ENCODE measurements around the gene CBL. TPM values are rescaled to one million over a fixed set of nuclear protein-coding genes. Genes with fewer than 3 reads are reported as not detected.

The CBL gene
- total RNA-seq, 2 experiments from 2014 or later, result 27.0 to 27.5 TPM

DNA sequence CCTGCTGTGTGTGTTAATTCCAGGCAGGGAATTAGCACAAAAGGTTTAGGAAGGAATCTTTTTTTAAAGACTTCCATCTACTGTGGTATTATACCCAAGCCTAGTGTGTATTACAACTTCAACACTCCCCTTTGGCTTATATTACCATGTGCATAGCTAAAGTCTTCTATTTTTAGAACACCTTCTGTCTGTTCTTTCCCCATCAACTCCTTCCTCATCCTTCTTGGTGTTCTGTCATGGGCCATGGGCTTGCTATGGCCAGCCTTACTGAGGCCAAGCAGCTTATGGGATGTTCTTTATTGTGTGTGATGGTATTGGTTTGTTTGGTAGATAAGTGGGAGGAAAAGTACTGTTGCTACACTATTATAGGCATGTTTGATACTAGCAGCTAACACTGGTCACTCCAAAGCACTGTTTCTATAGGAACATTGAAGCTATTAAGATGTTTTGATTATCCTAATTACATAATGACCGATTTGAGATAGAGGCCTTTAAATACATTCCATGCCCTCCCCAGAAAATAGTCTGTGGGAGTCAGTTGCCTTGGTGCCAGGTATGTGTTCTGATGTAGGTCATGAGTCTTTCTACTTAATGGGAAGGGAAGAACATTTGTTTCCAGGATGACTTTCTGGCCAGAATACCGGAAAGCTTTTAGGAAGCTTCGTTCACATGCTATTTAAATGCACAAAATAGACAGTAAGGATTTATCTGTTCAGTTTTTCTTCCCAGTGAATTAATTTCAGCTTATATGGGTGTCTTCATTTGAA lies 94.2 kb downstream of the CBL start:
- intact Hi-C loops (cut with micrococcal nuclease), result no loop called here
- no peak for ATAC-seq
- H3K9me3 Mint-ChIP-seq, result no peaks in the 10 kb centered on the region
- ChIA-PET POLR2A (interaction anchor here (1.4 kb wide), 1 partner anchor 131 kb away, joined by 4 read pairs; no protein-coding TSS in a partner anchor), CTCF (interaction anchor here (0.9 to 1.6 kb wide), 7 partner anchors 17 to 94 kb away, joined by 3 to 6 read pairs (median 4); partner anchors contain the start of gene CBL)
- no peak for DNase-seq
- no peak overlapping the region for H3K27ac Mint-ChIP-seq
- H3K4me1 Mint-ChIP-seq (ENCODE audit: low read depth), result peaks cover 7% of the 10 kb centered on the region
- peaks cover 55% of the 10 kb centered on the region for H3K36me3 Mint-ChIP-seq (ENCODE audit: low read depth)
- no peaks in the 10 kb centered on the region for H3K27me3 Mint-ChIP-seq
- no peak for TF ChIP-seq CTCF (IDR thresholded peaks at IDR 0.05)
- H3K4me3 Mint-ChIP-seq, result no peak overlapping the region

DNA sequence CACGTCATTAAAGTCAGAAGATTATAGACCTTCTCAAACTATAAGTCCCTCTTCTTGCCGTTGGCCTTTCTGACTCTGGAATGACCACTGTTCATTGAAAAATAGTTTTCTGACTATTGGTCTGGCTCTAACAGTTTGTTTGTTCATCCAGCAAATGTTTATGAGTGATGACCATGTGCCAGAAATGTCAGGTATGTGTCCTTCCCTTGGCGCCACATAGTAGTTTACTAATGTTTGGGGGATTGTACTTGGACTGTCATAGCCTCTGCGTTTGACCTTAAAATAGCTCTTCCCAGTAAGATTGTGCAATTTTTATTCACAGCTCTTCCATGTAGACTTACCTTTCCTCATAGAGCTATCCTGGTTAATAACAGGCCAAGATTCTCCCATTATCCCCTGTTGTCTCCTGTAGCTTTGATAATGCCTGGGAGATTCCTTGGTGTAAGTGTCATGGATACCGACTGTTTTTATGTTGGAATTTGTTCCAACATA lies 97.1 kb downstream of the CBL start:
- no peaks in the 10 kb centered on the region for H3K9me3 Mint-ChIP-seq
- CTCF ChIA-PET, result interaction anchor here (0.9 to 2.8 kb wide), 3 partner anchors 19 to 97 kb away, joined by 4 to 19 read pairs (median 4); partner anchors contain the start of gene CBL

GRCh38 chr11:119305556-119306372 lies 99.6 kb downstream of the CBL start:
- peaks cover 25% of the 10 kb centered on the region for H3K4me1 Mint-ChIP-seq (ENCODE audit: low read depth)
- no peaks in the 10 kb centered on the region for H3K27me3 Mint-ChIP-seq
- peaks cover 34% of the 10 kb centered on the region for H3K36me3 Mint-ChIP-seq (ENCODE audit: low read depth)
- intact Hi-C loops (cut with micrococcal nuclease), result no loop called here
- ATAC-seq (peak; percentile 43), DNase-seq (no peak)
- no peak for TF ChIP-seq CTCF (IDR thresholded peaks at IDR 0.05)
- ChIA-PET POLR2A (interaction anchor here (0.7 to 2.6 kb wide), 6 partner anchors 9 to 211 kb away, joined by 4 to 11 read pairs (median 6); partner anchors contain the start of genes MCAM and NLRX1), CTCF (interaction anchor here (0.7 to 7.2 kb wide), 7 partner anchors 9 to 39 kb away, joined by 3 to 77 read pairs (median 5); partner anchors contain the start of gene MCAM)
- peak overlapping the region; percentile 40 for H3K4me3 Mint-ChIP-seq
- H3K27ac Mint-ChIP-seq, result peak overlapping the region; percentile 91
- no peaks in the 10 kb centered on the region for H3K9me3 Mint-ChIP-seq

More for the DNA sequence above, 97.1 kb downstream of the CBL start:
- H3K4me1 Mint-ChIP-seq (ENCODE audit: low read depth), result peaks cover 25% of the 10 kb centered on the region
- intact Hi-C loops (cut with micrococcal nuclease), result no loop called here
- POLR2A ChIA-PET, result no interaction called here
- no peak for ATAC-seq
- no peak for TF ChIP-seq CTCF (IDR thresholded peaks at IDR 0.05)
- no peak for DNase-seq
- H3K36me3 Mint-ChIP-seq (ENCODE audit: low read depth), result peaks cover 51% of the 10 kb centered on the region
- no peaks in the 10 kb centered on the region for H3K27me3 Mint-ChIP-seq
- no peak overlapping the region for H3K27ac Mint-ChIP-seq
- no peak overlapping the region for H3K4me3 Mint-ChIP-seq

- H3K4me3 Mint-ChIP-seq, result peak overlapping the region; percentile 40
- H3K27me3 Mint-ChIP-seq, result no peaks in the 10 kb centered on the region
- peak; percentile 91 for ATAC-seq
- TF ChIP-seq CTCF (IDR thresholded peaks at IDR 0.05), result no peak
- H3K27ac Mint-ChIP-seq, result peak overlapping the region; percentile 91
- CTCF ChIA-PET, result interaction anchor here (0.7 to 7.2 kb wide), 9 partner anchors 9 to 100 kb away, joined by 3 to 77 read pairs (median 4); partner anchors contain the start of genes CBL and MCAM
- peak; percentile 62 for DNase-seq
- intact Hi-C loops (cut with micrococcal nuclease), result no loop called here
- peaks cover 28% of the 10 kb centered on the region for H3K36me3 Mint-ChIP-seq (ENCODE audit: low read depth)
- POLR2A ChIA-PET, result interaction anchor here (0.6 to 2.6 kb wide), 7 partner anchors 9 to 211 kb away, joined by 3 to 11 read pairs (median 5); partner anchors contain the start of genes MCAM and NLRX1
- peaks cover 25% of the 10 kb centered on the region for H3K4me1 Mint-ChIP-seq (ENCODE audit: low read depth)
- H3K9me3 Mint-ChIP-seq, result no peaks in the 10 kb centered on the region
Observed at GRCh38 chr11:119306373-119306890, 100.3 kb downstream of the CBL start.
